ENCODE data around the gene TRAF3IP1. TPM values are rescaled to one million over a fixed set of nuclear protein-coding genes. Genes with fewer than 3 reads are reported as not detected.

Gene TRAF3IP1
- total and polyA plus RNA-seq, 2 donors = 2.7 to 5.1 TPM

- peaks cover 81 to 83% of the 10 kb centered on the region in 2 donors for H3K36me3 ChIP-seq (ENCODE audit: control insufficient read depth in 2 of 2, insufficient read depth in 2 of 2, low read length in 1 of 2)
- no peaks in the 10 kb centered on the region for H3K9me3 ChIP-seq (ENCODE audit: control insufficient read depth in 2 of 2, insufficient read depth in 1 of 2, low read length in 1 of 2)
- no peak overlapping the region for H3K4me3 ChIP-seq (ENCODE audit: low read length in 2 of 2)
- peaks cover 0 to 3% of the 10 kb centered on the region in 2 donors for H3K4me1 ChIP-seq (ENCODE audit: control insufficient read depth in 2 of 2, insufficient read depth in 2 of 2, low read length in 2 of 2)
- H3K27me3 ChIP-seq (ENCODE audit: control insufficient read depth in 2 of 2, insufficient read depth in 1 of 2, low read length in 1 of 2) = no peaks in the 10 kb centered on the region
- DNase-seq (ENCODE audit: low read depth in 6 of 9, low spot score in 9 of 9) = no peak
- H3K27ac ChIP-seq (ENCODE audit: low read depth in 1 of 2, low read length in 1 of 2) = no peak overlapping the region
- WGBS = 93% methylated on average over 19 of the region's 19 CpGs
Measured at GRCh38 chr2:238448031-238448955, 128.0 kb downstream of the TRAF3IP1 start.

- no peak for DNase-seq (ENCODE audit: low read depth in 6 of 9, low spot score in 9 of 9)
Measured at GRCh38 chr2:238449241-238449640, 128.9 kb downstream of the TRAF3IP1 start.

GRCh38 chr2:238449909-238450417 is 129.6 kb downstream of the TRAF3IP1 start:
- Histone ChIP-seq H3K36me3 (ENCODE audit: control insufficient read depth in 2 of 2, insufficient read depth in 2 of 2, low read length in 1 of 2) (peaks cover 69 to 72% of the 10 kb centered on the region in 2 donors), H3K27ac (ENCODE audit: low read depth in 1 of 2, low read length in 1 of 2) (no peak overlapping the region), H3K27me3 (ENCODE audit: control insufficient read depth in 2 of 2, insufficient read depth in 1 of 2, low read length in 1 of 2) (no peaks in the 10 kb centered on the region), H3K9me3 (ENCODE audit: control insufficient read depth in 2 of 2, insufficient read depth in 1 of 2, low read length in 1 of 2) (no peaks in the 10 kb centered on the region), H3K4me1 (ENCODE audit: control insufficient read depth in 2 of 2, insufficient read depth in 2 of 2, low read length in 2 of 2) (peaks cover 0 to 3% of the 10 kb centered on the region in 2 donors), H3K4me3 (ENCODE audit: low read length in 2 of 2) (no peak overlapping the region)
- WGBS = 97% methylated on average over 9 of the region's 9 CpGs
- DNase-seq (ENCODE audit: low read depth in 6 of 9, low spot score in 9 of 9) = no peak

More at GRCh38 chr2:238449241-238449640, 128.9 kb downstream of the TRAF3IP1 start:
- Histone ChIP-seq H3K9me3 (ENCODE audit: control insufficient read depth in 2 of 2, insufficient read depth in 1 of 2, low read length in 1 of 2) (no peaks in the 10 kb centered on the region), H3K4me1 (ENCODE audit: control insufficient read depth in 2 of 2, insufficient read depth in 2 of 2, low read length in 2 of 2) (peaks cover 0 to 3% of the 10 kb centered on the region in 2 donors), H3K36me3 (ENCODE audit: control insufficient read depth in 2 of 2, insufficient read depth in 2 of 2, low read length in 1 of 2) (peaks cover 76 to 78% of the 10 kb centered on the region in 2 donors), H3K27me3 (ENCODE audit: control insufficient read depth in 2 of 2, insufficient read depth in 1 of 2, low read length in 1 of 2) (no peaks in the 10 kb centered on the region), H3K4me3 (ENCODE audit: low read length in 2 of 2) (no peak overlapping the region), H3K27ac (ENCODE audit: low read depth in 1 of 2, low read length in 1 of 2) (no peak overlapping the region)
- WGBS = 90% methylated on average over 8 of the region's 8 CpGs

- Histone ChIP-seq H3K27me3 (ENCODE audit: control insufficient read depth in 2 of 2, insufficient read depth in 1 of 2, low read length in 1 of 2) (no peaks in the 10 kb centered on the region), H3K4me3 (ENCODE audit: low read length in 2 of 2) (no peak overlapping the region), H3K27ac (ENCODE audit: low read depth in 1 of 2, low read length in 1 of 2) (no peak overlapping the region), H3K9me3 (ENCODE audit: control insufficient read depth in 2 of 2, insufficient read depth in 1 of 2, low read length in 1 of 2) (peaks cover 0 to 2% of the 10 kb centered on the region in 2 donors), H3K36me3 (ENCODE audit: control insufficient read depth in 2 of 2, insufficient read depth in 2 of 2, low read length in 1 of 2) (peaks cover 64 to 67% of the 10 kb centered on the region in 2 donors), H3K4me1 (ENCODE audit: control insufficient read depth in 2 of 2, insufficient read depth in 2 of 2, low read length in 2 of 2) (peaks cover 0 to 3% of the 10 kb centered on the region in 2 donors)
- DNase-seq (ENCODE audit: low read depth in 6 of 9, low spot score in 9 of 9) = no peak
- WGBS = 96% methylated on average over 11 of the region's 11 CpGs
Measured at GRCh38 chr2:238450440-238450861, 130.1 kb downstream of the TRAF3IP1 start.

Other genes starting within 250 kb of the TRAF3IP1 start
- 0.66 TPM for gene ESPNL, start 220.2 kb upstream of the TRAF3IP1 start, total RNA-seq
- gene ESPNL, start 220.2 kb upstream of the TRAF3IP1 start, polyA plus RNA-seq = 1.5 TPM
- 0.05 TPM for gene KLHL30, start 181.8 kb upstream of the TRAF3IP1 start, total RNA-seq
- 0.41 TPM for gene KLHL30, start 181.8 kb upstream of the TRAF3IP1 start, polyA plus RNA-seq
- 0.38 TPM for gene ERFE, start 161.5 kb upstream of the TRAF3IP1 start, total RNA-seq
- gene ERFE, start 161.5 kb upstream of the TRAF3IP1 start, polyA plus RNA-seq = 0.96 TPM
- 22.3 TPM for gene ILKAP, start 116.8 kb upstream of the TRAF3IP1 start, total RNA-seq
- gene ILKAP, start 116.8 kb upstream of the TRAF3IP1 start, polyA plus RNA-seq = 67.0 TPM
- gene HES6, start 80.5 kb upstream of the TRAF3IP1 start, total RNA-seq = 16.1 TPM
- gene HES6, start 80.5 kb upstream of the TRAF3IP1 start, polyA plus RNA-seq = 18.7 TPM
- gene PER2, start 31.9 kb upstream of the TRAF3IP1 start, total RNA-seq = 3.0 TPM
- 5.6 TPM for gene PER2, start 31.9 kb upstream of the TRAF3IP1 start, polyA plus RNA-seq
- 13.8 TPM for gene ASB1, start 106.4 kb downstream of the TRAF3IP1 start, total RNA-seq
- gene ASB1, start 106.4 kb downstream of the TRAF3IP1 start, polyA plus RNA-seq = 32.5 TPM

Data from thymus (tissue), 11 donors.